Pericardium fibroblast (primary cell): ENCODE data around the gene DNAAF8. TPM values are rescaled to one million over a fixed set of nuclear protein-coding genes. Genes with fewer than 3 reads are reported as not detected.

ENCODE experiments used
- total RNA-seq: library from RNA; depleted of rRNA; stranded (reverse); fragments of >200 nt; gene quantifications from 2 replicates; pipeline ENCODE4 v1.2.3, GENCODE V29; 2015

Gene DNAAF8
- 0.09 and 5.1 TPM in 2 replicates for total RNA-seq

DNA sequence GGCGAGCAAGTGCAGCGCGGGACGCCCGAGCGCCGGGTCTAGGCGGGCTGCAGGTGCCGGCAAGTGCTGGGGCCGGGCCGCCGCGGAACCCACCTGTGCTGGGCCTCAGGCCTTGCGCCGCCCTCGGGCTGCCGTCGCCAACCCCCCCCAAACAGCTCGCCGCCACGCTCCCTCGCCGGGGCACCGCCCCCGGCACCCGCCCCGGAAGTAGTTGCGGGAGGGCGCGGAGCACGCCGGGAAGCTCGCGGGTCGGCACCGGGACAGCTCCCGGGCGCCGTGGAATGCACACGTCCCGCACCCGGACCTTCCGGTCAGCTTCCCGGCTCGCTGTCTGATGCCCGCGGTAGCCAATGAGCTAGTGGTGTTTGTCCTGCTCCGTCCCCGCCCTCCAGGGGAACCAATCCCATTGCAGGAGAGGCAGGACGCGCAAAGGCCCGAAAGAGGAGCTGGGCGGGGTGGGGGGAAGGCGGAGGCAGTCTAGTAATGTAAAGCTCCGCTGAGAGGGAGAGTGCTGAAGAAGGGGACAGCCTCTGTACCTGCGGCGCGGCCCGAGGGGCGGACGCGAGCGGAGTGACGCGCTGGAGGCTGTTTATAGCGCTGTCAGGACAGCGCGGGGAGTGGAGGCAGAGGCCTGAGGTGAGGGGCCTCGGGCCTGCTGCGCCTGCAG is at the start of gene DNAAF8, which contains the start of gene ANKS3:
DNAAF8 (plus strand) TSS at position 475 of the 667 bp plus-strand sequence. CDS start 1,978 bp downstream, outside the sequence.
ANKS3 (minus strand) TSS at position 209 of the 667 bp plus-strand sequence. CDS start 4,122 bp downstream, outside the sequence.

DNA sequence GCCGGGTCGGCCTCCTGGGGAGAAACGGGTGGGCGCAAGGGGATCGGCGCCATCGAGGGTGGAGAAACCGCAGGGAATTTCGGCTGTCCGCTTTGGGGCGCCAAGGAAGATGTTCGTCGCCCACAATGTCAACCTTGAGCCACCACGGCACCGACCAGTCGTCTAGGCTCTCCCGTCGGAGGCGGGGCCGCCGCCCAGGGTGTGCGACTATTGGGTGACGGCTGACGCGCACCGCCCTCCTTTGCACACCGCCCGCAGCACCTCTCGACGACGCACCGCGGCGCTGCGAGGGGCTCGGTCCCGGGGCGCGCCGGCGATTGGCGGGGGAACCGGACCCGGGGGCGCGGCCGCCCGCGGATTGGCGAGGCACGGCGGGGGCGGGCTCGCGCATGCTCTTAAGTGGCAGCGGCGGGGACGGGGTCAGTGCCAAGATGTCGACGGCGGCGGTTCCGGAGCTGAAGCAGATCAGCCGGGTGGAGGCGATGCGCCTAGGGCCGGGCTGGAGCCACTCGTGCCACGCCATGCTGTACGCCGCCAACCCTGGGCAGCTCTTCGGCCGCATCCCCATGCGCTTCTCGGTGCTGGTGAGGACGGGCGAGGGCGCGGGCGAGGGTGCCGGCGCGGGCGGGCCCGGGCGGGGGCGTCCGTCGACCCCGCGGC is 40.9 kb upstream of the DNAAF8 start, which contains the start of gene NUDT16L1:
NUDT16L1 (plus strand) TSS at position 267 of the 660 bp plus-strand sequence; CDS start at position 432, 165 bp downstream.

DNA sequence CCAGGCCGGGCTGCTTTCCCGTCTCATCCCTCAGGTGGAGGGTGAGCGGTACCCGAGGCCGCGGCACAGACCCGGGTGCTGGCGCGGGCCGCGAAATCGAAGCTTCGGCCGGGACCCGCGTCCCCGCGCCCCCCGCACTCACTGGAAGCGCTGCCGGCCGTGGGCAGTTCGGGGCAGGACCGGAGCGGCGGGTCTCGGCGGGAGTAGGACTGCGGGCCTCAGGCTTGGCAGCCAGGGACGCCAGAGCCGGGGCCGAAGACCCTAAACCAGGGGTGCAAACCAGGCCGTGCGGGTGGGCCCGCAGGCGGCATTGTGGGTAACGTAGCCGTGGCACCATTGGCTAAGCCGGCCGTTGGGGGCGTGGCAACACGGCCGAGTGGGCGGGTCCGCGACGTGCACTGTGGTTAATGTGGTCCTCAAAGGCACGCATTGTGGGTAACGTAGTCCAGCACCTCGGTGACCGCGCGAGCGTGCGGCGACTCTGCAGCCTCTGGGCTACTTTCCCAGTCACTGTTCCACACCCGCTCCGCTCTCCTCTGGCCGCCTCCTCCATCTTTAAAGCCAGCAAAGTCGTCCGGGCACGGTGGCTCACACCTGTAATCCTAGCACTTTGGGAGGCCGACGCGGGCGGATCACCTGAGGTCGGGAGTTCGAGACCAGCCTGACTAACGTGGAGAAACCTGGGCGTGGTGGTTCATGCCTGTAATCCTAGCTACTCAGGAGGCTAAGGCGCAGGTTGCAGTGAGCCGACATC is 32.7 kb downstream of the DNAAF8 start, which contains the start of gene ZNF500:
ZNF500 (minus strand) TSS at position 288 of the 754 bp plus-strand sequence. CDS start 1,184 bp downstream, outside the sequence.

DNA sequence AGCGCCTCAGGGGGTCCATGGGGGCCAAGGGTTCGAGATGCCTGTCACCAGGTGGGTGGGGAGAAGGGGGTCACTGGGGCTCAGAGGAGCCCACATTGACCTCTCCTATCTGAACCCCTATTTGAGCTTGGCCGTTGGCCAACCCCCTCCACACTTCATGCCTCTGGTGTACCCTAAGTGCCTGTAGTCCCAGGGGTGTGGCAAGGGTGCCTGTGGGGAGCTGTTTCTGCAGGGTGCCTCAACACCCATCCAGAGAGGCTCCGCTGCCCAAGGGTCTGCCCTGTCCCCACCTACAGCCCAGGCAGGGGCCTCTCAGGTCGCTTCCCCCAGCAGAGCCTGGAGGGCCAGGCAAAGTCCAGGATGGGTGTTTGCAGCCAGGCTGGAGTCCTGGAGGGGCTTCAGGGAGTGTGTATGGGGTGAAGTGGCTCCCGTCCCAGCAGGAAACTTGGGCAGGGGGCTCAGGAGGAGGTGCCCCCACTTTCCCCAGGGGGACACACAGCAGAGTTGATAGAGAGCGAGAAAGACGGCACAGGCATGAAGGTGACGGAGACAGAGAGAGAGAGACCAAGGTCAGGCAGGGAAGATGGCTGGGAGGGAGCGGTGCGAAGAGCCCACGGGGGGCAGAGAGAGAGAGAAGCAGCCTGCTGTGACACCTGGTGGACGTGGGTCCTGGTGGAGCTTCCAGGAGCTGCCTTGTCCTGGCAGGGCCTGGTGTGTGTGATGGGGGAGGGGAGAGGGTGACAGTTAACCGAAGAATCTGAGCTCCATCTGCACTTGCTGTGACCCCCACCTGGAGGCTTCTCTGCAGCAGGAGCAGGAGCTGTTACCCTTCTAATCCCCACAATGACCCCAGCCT is 53.5 kb downstream of the DNAAF8 start, which contains the start of gene SEPTIN12:
SEPTIN12 (minus strand) TSS at position 719 of the 856 bp plus-strand sequence; CDS start at position 19, 700 bp downstream.

DNA sequence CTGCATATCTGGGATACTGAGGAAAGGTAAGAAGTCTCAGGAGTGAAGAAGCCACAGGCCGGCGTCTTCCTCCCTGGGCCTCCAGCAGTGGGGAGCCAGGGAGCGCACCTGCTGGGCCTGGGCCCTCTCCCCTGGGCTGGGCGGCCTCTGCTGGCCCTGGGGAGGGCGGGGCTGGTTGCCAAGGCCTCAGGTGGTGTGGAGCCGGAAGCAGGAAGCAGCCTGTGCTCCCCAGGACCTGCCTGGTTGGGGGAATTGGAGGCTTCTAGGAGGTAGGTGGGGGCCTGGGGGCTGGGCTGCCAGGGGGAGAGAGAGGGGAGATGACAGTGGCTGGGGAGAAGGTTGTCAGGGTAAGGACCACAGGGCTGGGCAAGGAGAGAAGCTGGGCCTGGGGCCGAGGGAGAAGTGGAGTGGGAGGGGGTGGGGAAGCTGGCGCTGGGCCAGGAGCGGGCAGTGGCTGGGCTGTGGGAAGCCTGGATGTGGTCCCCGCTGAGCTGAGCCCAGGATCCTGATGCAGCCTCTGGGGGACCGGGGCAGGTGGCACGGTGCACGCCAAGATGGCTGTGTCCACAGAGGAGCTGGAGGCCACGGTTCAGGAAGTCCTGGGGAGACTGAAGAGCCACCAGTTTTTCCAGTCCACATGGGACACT is 61.0 kb downstream of the DNAAF8 start, which contains the start of gene SMIM22:
SMIM22 (plus strand) TSS at position 189 of the 647 bp plus-strand sequence; CDS start at position 555, 366 bp downstream.

Other genes with a start within 250 kb of the DNAAF8 start
- gene CDIP1, start 195.8 kb upstream of the DNAAF8 start, total RNA-seq = 16.5 and 18.2 TPM in 2 replicates
- gene C16orf96, start 178.2 kb upstream of the DNAAF8 start, total RNA-seq = 0.09 TPM in 1 of 2 replicates, not detected in the other
- gene UBALD1, start 119.6 kb upstream of the DNAAF8 start, total RNA-seq = 14.2 and 15.4 TPM in 2 replicates
- 23.9 and 31.6 TPM in 2 replicates for gene MGRN1, start 109.7 kb upstream of the DNAAF8 start, total RNA-seq
- gene NUDT16L1, start 41.0 kb upstream of the DNAAF8 start, total RNA-seq = 22.4 and 24.9 TPM in 2 replicates
- 10.4 and 16.0 TPM in 2 replicates for gene ANKS3, start 266 bp upstream of the DNAAF8 start, total RNA-seq
- 6.0 and 9.5 TPM in 2 replicates for gene ZNF500, start 32.6 kb downstream of the DNAAF8 start, total RNA-seq
- not detected in 2 replicates for gene SEPTIN12, start 53.8 kb downstream of the DNAAF8 start, total RNA-seq
- not detected in 2 replicates for gene SMIM22, start 60.8 kb downstream of the DNAAF8 start, total RNA-seq
- 15.2 and 42.6 TPM in 2 replicates for gene ROGDI, start 68.1 kb downstream of the DNAAF8 start, total RNA-seq
- 23.7 and 31.3 TPM in 2 replicates for gene GLYR1, start 112.8 kb downstream of the DNAAF8 start, total RNA-seq
- 26.7 and 33.5 TPM in 2 replicates for gene UBN1, start 112.9 kb downstream of the DNAAF8 start, total RNA-seq
- 13.3 and 49.7 TPM in 2 replicates for gene PPL, start 202.6 kb downstream of the DNAAF8 start, total RNA-seq
- gene SEC14L5, start 223.8 kb downstream of the DNAAF8 start, total RNA-seq = under 0.01 and 0.47 TPM in 2 replicates